ENCODE results near the gene GAREM1.

The GAREM1 gene

DNA sequence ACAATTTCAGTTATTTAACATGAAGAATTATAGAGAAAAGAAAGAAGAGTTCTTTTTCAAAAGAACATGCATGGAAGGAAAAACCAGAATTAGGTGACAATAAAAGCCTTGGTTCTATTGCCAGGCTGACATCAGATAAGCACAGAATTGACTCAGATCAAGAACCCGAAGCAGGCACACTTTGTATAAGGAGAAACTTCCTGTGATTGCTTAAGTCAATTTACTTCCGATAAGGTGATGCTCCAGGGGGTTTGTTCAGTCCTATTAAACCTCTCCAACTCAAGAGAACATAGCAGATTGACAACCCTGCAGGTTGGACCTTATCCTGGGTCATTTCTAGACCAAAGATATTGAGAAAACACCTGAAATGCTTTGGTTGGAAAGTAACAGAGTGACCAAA lies 31.4 kb downstream of the GAREM1 start:
- no peak for DNase-seq (ENCODE audit: low read depth)
- TF ChIP-seq, protein P1, sequence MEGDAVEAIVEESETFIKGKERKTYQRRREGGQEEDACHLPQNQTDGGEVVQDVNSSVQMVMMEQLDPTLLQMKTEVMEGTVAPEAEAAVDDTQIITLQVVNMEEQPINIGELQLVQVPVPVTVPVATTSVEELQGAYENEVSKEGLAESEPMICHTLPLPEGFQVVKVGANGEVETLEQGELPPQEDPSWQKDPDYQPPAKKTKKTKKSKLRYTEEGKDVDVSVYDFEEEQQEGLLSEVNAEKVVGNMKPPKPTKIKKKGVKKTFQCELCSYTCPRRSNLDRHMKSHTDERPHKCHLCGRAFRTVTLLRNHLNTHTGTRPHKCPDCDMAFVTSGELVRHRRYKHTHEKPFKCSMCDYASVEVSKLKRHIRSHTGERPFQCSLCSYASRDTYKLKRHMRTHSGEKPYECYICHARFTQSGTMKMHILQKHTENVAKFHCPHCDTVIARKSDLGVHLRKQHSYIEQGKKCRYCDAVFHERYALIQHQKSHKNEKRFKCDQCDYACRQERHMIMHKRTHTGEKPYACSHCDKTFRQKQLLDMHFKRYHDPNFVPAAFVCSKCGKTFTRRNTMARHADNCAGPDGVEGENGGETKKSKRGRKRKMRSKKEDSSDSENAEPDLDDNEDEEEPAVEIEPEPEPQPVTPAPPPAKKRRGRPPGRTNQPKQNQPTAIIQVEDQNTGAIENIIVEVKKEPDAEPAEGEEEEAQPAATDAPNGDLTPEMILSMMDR (IDR thresholded peaks at IDR 0.05; ENCODE audit: low read depth, low read length, missing control alignments) = no peak
- H3K4me3 ChIP-seq (ENCODE audit: low read depth, low read length) = no peak overlapping the region

DNA sequence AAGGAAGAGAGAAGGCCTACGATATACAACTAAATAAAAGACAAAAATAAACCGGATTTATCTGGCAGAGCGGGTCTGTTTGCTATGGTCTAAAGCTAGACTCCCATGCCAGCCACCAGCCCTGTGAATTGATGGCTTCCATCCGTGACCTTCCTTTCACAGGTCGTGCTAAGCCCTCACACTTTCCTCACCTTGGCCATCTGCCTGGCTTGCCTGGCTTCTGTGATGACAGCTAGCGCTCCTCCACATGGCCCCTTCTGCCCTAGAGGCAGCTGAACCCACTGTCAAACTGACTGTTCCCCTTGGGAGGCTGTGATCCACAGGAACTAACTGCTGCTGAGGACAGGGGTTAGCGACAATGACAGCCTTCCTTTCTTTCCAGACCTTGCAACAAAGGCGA lies 32.5 kb downstream of the GAREM1 start:
- TF ChIP-seq, protein P1 (IDR thresholded peaks at IDR 0.05; ENCODE audit: low read depth, low read length, missing control alignments) = no peak
- DNase-seq (ENCODE audit: low read depth) = no peak
- H3K4me3 ChIP-seq (ENCODE audit: low read depth, low read length) = no peak overlapping the region

DNA sequence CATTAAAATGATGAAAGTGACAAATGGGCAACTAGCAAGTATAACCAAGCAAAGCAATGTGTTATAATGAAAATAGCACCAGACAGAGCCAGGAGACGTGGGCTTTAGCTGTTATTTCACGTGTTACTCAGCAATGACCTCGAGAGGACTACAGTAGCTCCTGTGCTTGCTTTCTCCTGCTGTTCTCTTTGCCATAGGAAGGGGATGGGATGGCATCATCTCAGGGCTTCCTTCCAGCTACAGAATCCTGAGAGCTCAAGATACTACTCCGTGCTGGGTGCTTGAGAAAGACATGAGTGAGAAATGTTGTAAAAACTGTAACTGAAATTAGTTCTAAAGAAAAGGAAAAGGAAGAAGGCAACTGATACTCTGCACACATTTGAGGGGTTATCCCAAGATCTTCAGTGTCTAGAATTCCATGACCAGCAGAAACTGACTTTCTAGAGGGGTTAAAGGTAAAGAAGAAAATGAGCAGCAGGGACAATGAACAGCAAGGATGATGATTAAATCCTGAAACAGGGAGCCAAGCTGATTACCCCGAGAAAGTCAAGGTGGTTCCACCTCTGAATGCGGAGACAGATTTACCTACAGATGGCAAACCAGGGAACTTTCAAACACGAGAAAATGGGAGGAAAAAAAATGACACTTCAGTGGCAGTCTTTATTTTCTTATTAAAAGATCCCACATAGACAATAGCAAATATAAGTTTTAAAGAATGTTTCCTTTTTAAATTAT lies 33.4 kb downstream of the GAREM1 start:
- DNase-seq (ENCODE audit: low read depth) = no peak
- H3K4me3 ChIP-seq (ENCODE audit: low read depth, low read length) = no peak overlapping the region
- TF ChIP-seq, protein P1 (IDR thresholded peaks at IDR 0.05; ENCODE audit: low read depth, low read length, missing control alignments) = no peak

DNA sequence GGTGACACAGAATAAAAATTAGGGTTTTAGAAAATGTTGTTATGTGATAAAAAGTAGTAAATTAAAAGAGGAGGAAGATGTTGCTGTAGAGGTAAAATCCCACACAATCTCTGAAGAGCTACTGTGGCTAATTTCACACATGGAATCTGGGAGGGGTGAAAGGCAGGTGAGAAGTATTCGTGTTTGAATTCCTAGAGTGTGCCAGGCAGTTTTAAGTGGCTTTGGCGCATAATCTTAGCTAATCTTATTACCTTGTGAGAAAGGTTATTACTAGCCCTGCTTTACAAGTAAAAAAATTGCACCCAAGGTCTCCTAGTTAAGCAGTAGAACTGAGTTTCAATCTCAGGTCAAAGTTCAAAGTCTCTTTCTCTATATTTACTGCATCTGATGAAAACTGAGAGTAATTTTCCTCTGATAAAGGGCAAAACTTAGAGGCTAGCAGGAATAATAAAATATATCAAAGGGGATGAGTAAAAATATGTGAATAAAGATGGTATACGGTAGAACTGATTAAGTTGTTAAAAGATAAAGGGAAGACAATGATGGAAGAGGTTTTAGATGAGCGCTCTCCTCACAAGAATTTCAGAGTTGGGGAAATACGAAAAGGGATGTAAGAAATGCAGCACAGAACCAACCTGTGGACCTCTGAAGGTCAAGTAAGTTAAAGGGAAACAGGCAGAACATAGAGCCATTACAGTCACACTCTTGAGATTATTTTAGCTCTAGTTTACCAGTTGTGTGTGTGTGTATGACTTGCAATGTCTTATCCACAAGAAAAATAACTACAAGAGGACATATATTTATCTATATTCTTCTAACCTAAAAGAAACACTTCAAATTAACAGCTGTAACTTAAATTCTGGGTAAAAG lies 34.8 kb downstream of the GAREM1 start:
- DNase-seq (ENCODE audit: low read depth) = no peak
- TF ChIP-seq, protein P1 (IDR thresholded peaks at IDR 0.05; ENCODE audit: low read depth, low read length, missing control alignments) = no peak
- no peak overlapping the region for H3K4me3 ChIP-seq (ENCODE audit: low read depth, low read length)

DNA sequence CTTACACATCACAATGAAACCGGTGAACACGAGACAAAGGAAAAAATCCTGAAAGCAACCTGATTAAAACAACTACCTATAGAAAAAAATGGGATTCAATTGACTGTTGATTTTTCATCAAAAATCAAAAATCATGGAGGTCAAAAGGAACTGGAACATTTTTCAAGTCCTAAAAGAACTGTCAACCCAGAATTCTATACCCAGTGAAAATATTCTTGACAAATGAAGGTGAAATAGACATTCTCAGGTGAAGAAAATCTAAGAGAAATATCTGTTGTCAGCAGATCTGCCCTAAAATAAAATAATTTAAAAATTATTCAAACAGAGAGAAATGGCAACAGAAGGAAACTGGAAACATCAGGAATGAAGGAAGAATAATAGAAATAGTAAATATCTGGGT lies 38.9 kb downstream of the GAREM1 start:
- no peak for DNase-seq (ENCODE audit: low read depth)
- TF ChIP-seq, protein P1 (IDR thresholded peaks at IDR 0.05; ENCODE audit: low read depth, low read length, missing control alignments) = no peak

DNA sequence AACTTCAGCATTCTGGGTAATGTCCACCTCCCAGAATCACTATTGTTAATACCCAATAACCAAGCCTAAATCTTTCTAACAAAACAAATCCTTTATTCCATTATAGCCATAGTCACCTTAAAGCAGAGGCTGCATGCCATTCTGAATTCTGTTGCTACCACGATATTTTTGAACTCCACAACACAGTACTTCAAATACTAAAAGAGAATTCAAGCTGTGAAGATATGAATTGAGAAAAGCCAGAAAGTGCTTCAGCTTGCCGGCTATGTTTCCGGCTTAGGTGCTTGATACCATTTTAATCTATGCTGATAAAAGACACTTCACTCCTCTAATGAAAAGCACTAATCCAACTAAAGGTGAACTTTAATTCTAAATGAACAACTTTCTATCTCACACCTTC lies 41.3 kb downstream of the GAREM1 start:
- TF ChIP-seq, protein P1 (IDR thresholded peaks at IDR 0.05; ENCODE audit: low read depth, low read length, missing control alignments) = no peak
- H3K4me3 ChIP-seq (ENCODE audit: low read depth, low read length) = no peak overlapping the region

More for the DNA sequence above, 38.9 kb downstream of the GAREM1 start:
- no peak overlapping the region for H3K4me3 ChIP-seq (ENCODE audit: low read depth, low read length)

More for the DNA sequence above, 41.3 kb downstream of the GAREM1 start:
- no peak for DNase-seq (ENCODE audit: low read depth)

All from GM12864 (cell line).